BLaER1 (cell line): ENCODE data around the gene FAM3A.

Source experiments
- H3K27ac ChIP-seq: shearing (Covaris generic); formaldehyde crosslinking; 2 replicates; pipeline ENCODE4 v1.8.1; 2022
- H3K27me3 ChIP-seq: shearing (Covaris generic); formaldehyde crosslinking; 2 replicates; pipeline ENCODE4 v1.8.1; 2022
- H3K36me3 ChIP-seq: shearing (Covaris generic); formaldehyde crosslinking; 2 replicates; pipeline ENCODE4 v1.8.1; 2022
- H3K4me1 ChIP-seq: shearing (Covaris generic); formaldehyde crosslinking; 2 replicates; pipeline ENCODE4 v1.8.1; 2022
- H3K4me2 ChIP-seq: shearing (Covaris generic); formaldehyde crosslinking; 2 replicates; pipeline ENCODE4 v1.8.1; 2022
- H3K4me3 ChIP-seq: shearing (Covaris generic); formaldehyde crosslinking; 2 replicates; pipeline ENCODE4 v1.8.1; 2022
- H3K9ac ChIP-seq: shearing (Covaris generic); formaldehyde crosslinking; 2 replicates; pipeline ENCODE4 v1.8.1; 2022
- H3K9me3 ChIP-seq: shearing (Covaris generic); formaldehyde crosslinking; 2 replicates; pipeline ENCODE4 v1.8.1; 2022
- H4K20me1 ChIP-seq: shearing (Covaris generic); formaldehyde crosslinking; 2 replicates; pipeline ENCODE4 v1.8.1; 2022
- Cebpa-rat ChIP-seq: shearing (Covaris generic); IDR thresholded peaks from 2 replicates; pipeline ENCODE4 v1.8.1; 2022

FAM3A gene

DNA sequence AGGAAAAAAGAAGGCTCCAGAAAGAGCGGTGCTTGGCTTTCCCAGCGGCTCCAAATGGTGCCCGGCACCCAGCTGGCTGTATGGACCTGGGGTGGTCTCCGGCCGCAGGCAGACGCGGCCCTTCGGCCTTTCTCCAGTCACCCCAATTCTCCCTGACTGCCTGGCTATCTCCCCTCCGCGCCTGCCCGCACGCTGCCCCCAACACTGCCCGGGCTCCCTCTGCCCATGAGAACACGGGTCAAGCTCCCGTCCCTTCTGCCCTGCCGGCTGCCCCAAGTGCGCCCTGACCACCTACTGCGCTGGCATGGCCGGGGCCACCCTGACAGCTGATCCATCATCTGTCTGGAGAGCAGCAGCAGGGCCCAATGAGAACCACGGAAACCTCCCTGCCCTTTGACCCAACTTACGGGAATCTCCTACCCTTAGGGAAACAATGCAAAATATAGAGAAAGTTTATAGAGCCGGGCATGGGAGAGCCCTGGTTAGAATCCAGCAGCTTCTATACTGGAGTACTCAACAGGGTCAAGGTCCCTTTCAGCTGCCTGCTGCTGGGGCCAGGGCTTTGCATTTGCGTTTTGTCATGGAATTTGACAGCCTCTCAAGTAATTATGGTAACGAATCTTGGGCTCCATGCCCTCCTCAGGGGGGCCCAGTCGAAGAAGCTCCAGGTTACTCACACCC, 1.2 kb upstream of the FAM3A start:
- H3K27ac ChIP-seq = no peak overlapping the region
- H3K4me2 ChIP-seq = peak overlapping the region; percentile 80
- TF ChIP-seq Cebpa-rat = no peak
- H3K9me3 ChIP-seq = 0 out of 2 replicates have a peak, but pooled peaks cover 18% of the 10 kb centered on the region
- H3K4me3 ChIP-seq = no peak overlapping the region; the same call in 1 of the 2 replicates
- H3K9ac ChIP-seq = no peak overlapping the region
- H4K20me1 ChIP-seq = no peaks in the 10 kb centered on the region
- peaks cover 32% of the 10 kb centered on the region for H3K4me1 ChIP-seq
- H3K27me3 ChIP-seq = peaks cover 29% of the 10 kb centered on the region
- peaks cover 6% of the 10 kb centered on the region; the same call in 1 of the 2 replicates for H3K36me3 ChIP-seq

DNA sequence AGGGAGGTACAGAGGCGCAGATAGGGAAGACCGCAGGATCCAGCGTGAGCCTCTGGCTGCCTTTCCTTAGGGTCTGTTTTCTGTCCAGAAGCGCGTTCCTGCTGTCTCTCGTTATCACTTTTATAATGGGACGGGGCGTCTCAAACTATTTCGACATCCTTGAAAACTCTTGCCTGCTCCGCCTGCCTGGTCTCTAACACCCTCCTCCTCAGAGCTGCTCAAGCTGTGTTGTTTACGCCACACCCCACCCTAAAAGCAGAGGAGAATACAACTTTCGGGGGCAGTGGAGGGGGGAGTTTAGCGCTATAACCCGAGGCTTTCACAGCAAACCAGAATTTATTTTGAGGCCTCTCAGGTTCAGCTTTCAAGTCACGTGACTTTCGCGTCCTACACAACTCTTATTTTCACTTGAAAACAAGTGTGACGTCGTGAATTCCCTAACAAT, 646 bp upstream of the FAM3A start:
- Histone ChIP-seq H3K9ac (peak overlapping the region; percentile 67), H3K36me3 (peaks cover 8% of the 10 kb centered on the region; the same call in 1 of the 2 replicates), H4K20me1 (no peaks in the 10 kb centered on the region), H3K4me3 (peak overlapping the region; percentile 76), H3K4me1 (peaks cover 38% of the 10 kb centered on the region), H3K4me2 (peak overlapping the region; percentile 80), H3K9me3 (0 out of 2 replicates have a peak, but pooled peaks cover 18% of the 10 kb centered on the region), H3K27me3 (peaks cover 30% of the 10 kb centered on the region), H3K27ac (peak overlapping the region; percentile 71)
- no peak for TF ChIP-seq Cebpa-rat

DNA sequence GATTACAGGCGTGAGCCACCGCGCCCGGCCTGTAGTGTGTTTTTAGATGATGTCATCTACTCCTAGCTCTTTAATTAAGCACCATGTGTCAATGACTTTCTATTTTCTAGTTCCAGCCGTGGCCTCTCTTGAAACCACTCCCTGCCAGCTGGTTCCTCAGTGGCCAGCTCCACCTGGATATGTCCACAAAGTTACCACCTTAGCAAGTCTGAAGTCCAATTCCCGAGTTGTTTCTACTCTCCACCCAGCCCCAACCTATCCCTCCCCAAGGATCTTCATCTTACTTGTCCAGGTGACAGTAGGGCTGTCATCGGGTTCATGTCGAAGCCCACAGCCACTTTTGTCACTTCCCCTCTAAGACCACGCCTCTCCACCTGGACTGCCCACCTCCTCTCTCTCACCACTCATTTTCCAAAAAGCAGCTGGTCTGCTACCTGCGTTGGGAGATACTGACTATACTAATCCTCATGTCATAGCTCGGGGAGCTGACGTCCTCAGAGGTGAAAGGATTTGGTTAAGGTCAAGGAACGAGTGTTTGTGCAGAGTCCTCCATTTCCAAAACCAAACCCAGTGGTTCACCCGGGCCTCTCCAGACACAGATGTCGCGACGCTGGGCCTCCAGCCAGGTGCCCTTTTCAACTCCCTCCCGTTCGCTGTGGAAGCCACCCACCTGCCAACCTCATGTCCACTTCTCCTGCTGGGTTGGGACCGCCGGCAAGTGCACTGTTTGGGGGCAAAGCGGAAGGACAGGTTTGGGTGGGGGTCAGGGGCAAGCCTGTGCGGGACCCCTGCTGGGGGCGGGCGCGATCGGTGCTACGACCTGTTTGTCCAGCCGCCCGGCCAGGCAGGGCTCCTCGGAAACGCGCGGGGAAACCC, 704 bp downstream of the FAM3A start:
- H3K36me3 ChIP-seq = peaks cover 9% of the 10 kb centered on the region; the same call in 1 of the 2 replicates
- H4K20me1 ChIP-seq = no peaks in the 10 kb centered on the region
- H3K4me3 ChIP-seq = peak overlapping the region; percentile 76
- H3K4me1 ChIP-seq = peaks cover 44% of the 10 kb centered on the region
- TF ChIP-seq Cebpa-rat = no peak
- peak overlapping the region; percentile 90 for H3K27ac ChIP-seq
- H3K9me3 ChIP-seq = 0 out of 2 replicates have a peak, but pooled peaks cover 18% of the 10 kb centered on the region
- peak overlapping the region; percentile 90 for H3K9ac ChIP-seq
- peaks cover 36% of the 10 kb centered on the region for H3K27me3 ChIP-seq
- peak overlapping the region; percentile 74 for H3K4me2 ChIP-seq

DNA sequence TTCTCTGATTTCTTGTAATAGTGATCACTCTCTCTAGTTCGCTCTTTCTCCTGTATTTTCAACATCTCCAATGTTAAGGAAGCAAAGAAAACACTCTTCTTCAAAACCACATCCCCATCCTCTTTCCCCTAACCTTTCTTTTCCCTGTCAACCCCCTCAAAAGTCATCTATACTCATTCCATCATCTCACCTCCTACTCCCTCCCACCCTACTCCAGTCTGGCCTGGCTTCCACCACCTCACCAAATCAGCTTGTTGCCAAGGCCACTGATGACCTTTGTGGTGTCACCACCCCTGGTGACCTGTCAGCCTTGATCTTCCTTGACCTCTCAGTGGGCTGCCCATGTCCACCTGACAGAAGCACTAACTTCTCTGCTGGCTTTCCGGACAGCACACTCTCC, 2.3 kb downstream of the FAM3A start:
- H4K20me1 ChIP-seq = no peaks in the 10 kb centered on the region
- no peak for TF ChIP-seq Cebpa-rat
- H3K9ac ChIP-seq = no peak overlapping the region
- no peak overlapping the region for H3K4me2 ChIP-seq
- H3K36me3 ChIP-seq = peaks cover 23% of the 10 kb centered on the region; the same call in 1 of the 2 replicates
- peaks cover 44% of the 10 kb centered on the region for H3K4me1 ChIP-seq
- no peak overlapping the region for H3K4me3 ChIP-seq
- peaks cover 45% of the 10 kb centered on the region for H3K27me3 ChIP-seq
- peaks cover 32% of the 10 kb centered on the region for H3K9me3 ChIP-seq
- no peak overlapping the region for H3K27ac ChIP-seq

DNA sequence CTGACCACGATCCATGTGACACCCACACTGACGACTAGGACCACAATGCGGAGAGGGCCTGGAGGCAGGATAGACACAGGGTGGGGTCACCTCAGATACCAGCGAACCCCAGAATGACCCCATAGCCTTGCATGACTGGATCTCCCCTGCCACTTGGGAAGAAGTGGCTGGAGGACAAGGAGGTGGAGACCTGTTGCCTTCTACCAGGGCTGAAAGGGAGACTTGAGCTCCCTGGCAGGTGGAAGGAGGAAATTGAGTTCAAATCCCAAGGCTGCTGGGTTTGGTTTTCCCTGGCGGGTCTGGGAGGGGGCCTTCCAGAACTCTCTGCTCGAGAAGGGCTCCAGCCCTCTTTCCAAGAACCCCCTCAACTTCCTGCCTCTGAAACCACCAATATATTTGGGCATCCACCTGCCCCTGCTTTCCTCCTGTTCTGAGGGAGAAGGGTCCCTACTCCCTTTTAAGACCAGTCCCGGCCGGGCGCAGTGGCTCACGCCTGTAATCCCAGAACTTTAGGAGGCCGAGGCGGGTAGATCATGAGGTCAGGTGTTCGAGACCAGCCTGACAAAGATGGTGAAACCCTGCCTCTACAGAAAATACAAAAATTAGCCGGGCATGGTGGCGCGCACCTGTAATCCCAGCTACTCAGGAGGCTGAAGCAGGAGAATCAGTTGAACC, 3.0 kb downstream of the FAM3A start:
- Histone ChIP-seq H4K20me1 (no peaks in the 10 kb centered on the region), H3K4me1 (peaks cover 44% of the 10 kb centered on the region), H3K36me3 (peaks cover 27% of the 10 kb centered on the region; the same call in 1 of the 2 replicates), H3K4me2 (no peak overlapping the region), H3K9me3 (peaks cover 33% of the 10 kb centered on the region), H3K27me3 (peaks cover 41% of the 10 kb centered on the region), H3K9ac (no peak overlapping the region), H3K4me3 (no peak overlapping the region), H3K27ac (no peak overlapping the region)
- no peak for TF ChIP-seq Cebpa-rat

DNA sequence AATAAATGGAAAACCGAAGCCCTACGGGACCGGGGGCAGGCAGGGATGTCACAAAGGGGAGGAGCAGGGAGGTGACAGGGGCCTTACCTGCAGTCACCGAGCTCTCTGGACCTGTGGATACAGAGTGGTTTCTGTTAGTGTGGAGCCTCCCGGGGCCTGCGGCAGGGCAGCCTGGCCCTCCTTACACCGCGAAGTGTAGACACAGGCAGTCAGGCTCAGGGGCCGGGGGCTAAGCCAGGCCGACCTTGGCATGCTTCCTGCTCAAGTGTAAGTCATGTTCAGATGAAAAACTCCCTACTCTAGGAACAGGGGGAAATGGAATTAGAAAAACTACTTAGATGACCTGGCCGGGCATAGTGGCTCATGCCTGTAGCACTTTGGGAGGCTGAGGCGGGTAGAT, 4.3 kb downstream of the FAM3A start:
- H3K27me3 ChIP-seq = peaks cover 31% of the 10 kb centered on the region
- TF ChIP-seq Cebpa-rat = no peak
- peak overlapping the region; percentile 58 for H3K27ac ChIP-seq
- H3K4me2 ChIP-seq = peak overlapping the region; percentile 52
- H4K20me1 ChIP-seq = no peaks in the 10 kb centered on the region
- no peak overlapping the region for H3K4me3 ChIP-seq
- peaks cover 41% of the 10 kb centered on the region for H3K9me3 ChIP-seq
- no peak overlapping the region for H3K9ac ChIP-seq
- H3K36me3 ChIP-seq = peaks cover 39% of the 10 kb centered on the region; the same call in 1 of the 2 replicates
- H3K4me1 ChIP-seq = peaks cover 40% of the 10 kb centered on the region

DNA sequence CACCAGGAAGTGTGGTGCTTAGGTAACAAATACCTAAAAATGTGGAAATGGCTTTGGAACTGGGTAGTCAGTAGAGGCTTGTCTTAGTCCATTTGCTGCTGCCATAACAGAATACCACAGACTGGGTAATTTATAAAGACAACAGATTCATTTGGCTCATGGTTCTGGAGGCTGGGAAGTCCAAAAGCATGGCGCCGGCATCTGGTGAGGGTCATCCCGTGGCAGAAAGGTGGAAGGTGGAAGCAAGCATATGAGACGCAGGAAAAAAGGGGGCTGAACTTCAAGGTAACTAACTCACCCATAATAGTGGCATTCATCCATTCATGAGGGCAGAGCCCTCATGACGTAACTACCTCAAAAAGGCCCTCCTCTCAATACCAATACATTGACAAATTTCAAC, 6.6 kb downstream of the FAM3A start:
- H3K4me2 ChIP-seq = no peak overlapping the region
- H4K20me1 ChIP-seq = no peaks in the 10 kb centered on the region
- peaks cover 37% of the 10 kb centered on the region for H3K27me3 ChIP-seq
- no peak for TF ChIP-seq Cebpa-rat
- H3K9me3 ChIP-seq = peaks cover 43% of the 10 kb centered on the region
- H3K27ac ChIP-seq = no peak overlapping the region
- peaks cover 29% of the 10 kb centered on the region for H3K4me1 ChIP-seq
- peaks cover 58% of the 10 kb centered on the region; the same call in 1 of the 2 replicates for H3K36me3 ChIP-seq
- no peak overlapping the region for H3K4me3 ChIP-seq
- H3K9ac ChIP-seq = no peak overlapping the region

DNA sequence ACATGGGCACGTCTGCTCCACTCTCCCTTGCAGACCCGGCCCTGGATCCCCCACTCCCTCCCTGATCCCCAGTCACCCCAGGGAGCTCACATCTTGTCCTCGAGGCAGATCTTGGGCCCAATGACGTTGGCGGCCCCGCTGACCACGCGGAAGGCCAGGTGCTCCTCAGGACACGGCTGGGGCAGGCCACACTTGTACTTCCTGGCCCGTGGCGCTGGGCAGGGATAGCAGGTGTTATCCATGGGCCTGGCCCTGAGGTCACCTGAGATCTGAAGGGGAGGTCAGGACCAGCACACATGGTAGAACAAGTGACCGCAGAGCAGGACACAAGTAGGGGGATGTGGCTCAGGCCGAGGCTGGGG, 7.7 kb downstream of the FAM3A start:
- Histone ChIP-seq H3K4me1 (peaks cover 23% of the 10 kb centered on the region), H3K4me2 (no peak overlapping the region), H3K27ac (no peak overlapping the region), H3K4me3 (no peak overlapping the region), H3K27me3 (peaks cover 37% of the 10 kb centered on the region), H3K36me3 (peaks cover 58% of the 10 kb centered on the region; the same call in 1 of the 2 replicates), H3K9ac (no peak overlapping the region), H4K20me1 (no peaks in the 10 kb centered on the region), H3K9me3 (peaks cover 43% of the 10 kb centered on the region)
- no peak for TF ChIP-seq Cebpa-rat

DNA sequence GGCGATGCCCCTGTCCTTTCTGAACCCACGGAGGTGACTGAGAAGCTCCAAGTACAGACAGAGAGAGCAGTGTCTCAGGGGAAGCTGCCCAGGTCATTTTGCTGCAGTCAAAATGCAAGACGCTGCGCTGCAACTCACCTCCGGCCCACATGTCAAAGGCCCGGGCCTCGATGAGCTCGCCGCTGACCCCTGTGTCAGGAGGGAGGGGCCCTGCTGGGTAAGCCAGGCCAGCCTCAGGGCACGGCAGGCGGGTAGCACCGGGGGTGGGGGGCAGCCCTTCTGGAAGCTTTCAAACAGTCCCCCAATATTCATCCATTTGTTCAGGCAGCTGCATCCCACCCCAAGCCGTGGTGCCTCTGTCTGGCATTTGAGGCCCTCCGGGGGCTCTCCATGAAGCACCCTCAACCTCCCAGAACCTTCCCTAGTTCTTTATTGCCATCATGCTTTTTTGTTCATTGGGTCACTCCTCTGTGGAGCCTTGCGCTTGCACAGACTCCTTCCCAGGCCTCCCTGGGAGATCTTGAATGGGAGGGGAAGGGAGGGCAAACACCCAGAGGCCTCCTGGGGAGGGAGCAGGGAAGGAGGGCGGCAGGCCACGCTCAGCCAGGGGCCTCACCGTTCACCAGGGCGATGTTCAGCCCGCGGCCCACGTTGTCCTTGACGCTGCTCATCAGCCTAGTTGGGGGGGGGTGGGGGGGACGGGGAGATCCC, 8.2 kb downstream of the FAM3A start:
- no peak overlapping the region for H3K27ac ChIP-seq
- H3K4me2 ChIP-seq = no peak overlapping the region
- peaks cover 58% of the 10 kb centered on the region; the same call in 1 of the 2 replicates for H3K36me3 ChIP-seq
- H3K27me3 ChIP-seq = peaks cover 39% of the 10 kb centered on the region
- peaks cover 43% of the 10 kb centered on the region for H3K9me3 ChIP-seq
- H3K4me3 ChIP-seq = no peak overlapping the region
- H3K4me1 ChIP-seq = peaks cover 18% of the 10 kb centered on the region
- H3K9ac ChIP-seq = no peak overlapping the region
- no peaks in the 10 kb centered on the region for H4K20me1 ChIP-seq
- TF ChIP-seq Cebpa-rat = no peak
